GM23338 (cell line): ENCODE measurements around the gene AHCY.

Experiments
- CREB1 ChIP-seq: fragments of 250-450 bp; sonication (Bioruptor Pico); IDR thresholded peaks from 2 replicates; pipeline ENCODE4 v1.5.0; 2020; ENCODE audit warnings: low read depth, mild to moderate bottlenecking, moderate library complexity
- ETS1 ChIP-seq: IDR thresholded peaks from 2 replicates; pipeline ENCODE4 v1.6.1; 2016; ENCODE audit warnings: antibody characterized with exemption
- EZH2 ChIP-seq: fragments of 200-600 bp; sonication (generic); IDR thresholded peaks from one replicate; pipeline ENCODE4 v1.8.0; 2017; ENCODE audit warnings: antibody characterized with exemption, mild to moderate bottlenecking, low read depth; ENCODE audit not compliant: unreplicated experiment
- EZH2phosphoT487 ChIP-seq: fragments of 200-600 bp; sonication (generic); IDR thresholded peaks from one replicate; pipeline ENCODE4 v1.8.1; 2018; ENCODE audit warnings: antibody characterized with exemption; ENCODE audit not compliant: unreplicated experiment
- JUNB ChIP-seq: IDR thresholded peaks from one replicate; pipeline ENCODE4 v1.6.1; 2016; ENCODE audit warnings: antibody characterized with exemption; ENCODE audit not compliant: unreplicated experiment
- NANOG ChIP-seq: IDR thresholded peaks from 2 replicates; pipeline ENCODE4 v1.6.1; 2016; ENCODE audit warnings: antibody characterized with exemption, borderline replicate concordance
- POLR2AphosphoS5 ChIP-seq: IDR thresholded peaks from 2 replicates; pipeline ENCODE4 v1.6.1; 2016; ENCODE audit warnings: antibody characterized with exemption, low read depth
- TF ChIP-seq, protein P1 (sequence below), 2 experiments: fragments of 200-600 bp in 1 of 2; sonication (generic) in 1 of 2; conservative IDR thresholded peaks; 2 replicates each; pipeline versions ENCODE4 v1.5.1 to v1.6.1; 2016 to 2017; ENCODE audit warnings: antibody characterized with exemption in 2 of 2, low read depth in 2 of 2, mild to moderate bottlenecking in 2 of 2, moderate library complexity in 1 of 2
- TF ChIP-seq, protein P2 (sequence below): IDR thresholded peaks from one replicate; pipeline ENCODE4 v1.6.1; 2018; ENCODE audit warnings: antibody characterized with exemption; ENCODE audit not compliant: unreplicated experiment

DNA sequence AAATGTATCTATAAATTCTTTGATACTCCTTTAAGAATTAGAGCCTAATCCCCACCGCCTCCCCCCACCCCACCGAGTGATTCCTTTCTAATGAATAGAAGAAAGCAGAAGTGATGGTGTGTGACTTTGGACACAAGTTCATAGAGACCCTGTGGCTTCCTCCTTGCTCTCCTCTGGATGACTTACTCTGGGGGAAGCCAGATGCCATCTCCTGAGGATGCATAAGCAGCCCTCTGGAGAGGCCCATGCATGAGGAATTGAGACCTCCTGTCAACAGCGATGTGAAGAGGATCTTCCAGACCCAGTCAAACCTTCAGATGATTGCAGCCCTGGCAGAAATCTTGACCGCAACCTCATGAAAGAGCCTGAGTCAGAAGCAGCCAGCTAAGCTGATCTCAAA is 21.1 kb downstream of the AHCY start:
- no peak for TF ChIP-seq EZH2
- TF ChIP-seq, protein P1, sequence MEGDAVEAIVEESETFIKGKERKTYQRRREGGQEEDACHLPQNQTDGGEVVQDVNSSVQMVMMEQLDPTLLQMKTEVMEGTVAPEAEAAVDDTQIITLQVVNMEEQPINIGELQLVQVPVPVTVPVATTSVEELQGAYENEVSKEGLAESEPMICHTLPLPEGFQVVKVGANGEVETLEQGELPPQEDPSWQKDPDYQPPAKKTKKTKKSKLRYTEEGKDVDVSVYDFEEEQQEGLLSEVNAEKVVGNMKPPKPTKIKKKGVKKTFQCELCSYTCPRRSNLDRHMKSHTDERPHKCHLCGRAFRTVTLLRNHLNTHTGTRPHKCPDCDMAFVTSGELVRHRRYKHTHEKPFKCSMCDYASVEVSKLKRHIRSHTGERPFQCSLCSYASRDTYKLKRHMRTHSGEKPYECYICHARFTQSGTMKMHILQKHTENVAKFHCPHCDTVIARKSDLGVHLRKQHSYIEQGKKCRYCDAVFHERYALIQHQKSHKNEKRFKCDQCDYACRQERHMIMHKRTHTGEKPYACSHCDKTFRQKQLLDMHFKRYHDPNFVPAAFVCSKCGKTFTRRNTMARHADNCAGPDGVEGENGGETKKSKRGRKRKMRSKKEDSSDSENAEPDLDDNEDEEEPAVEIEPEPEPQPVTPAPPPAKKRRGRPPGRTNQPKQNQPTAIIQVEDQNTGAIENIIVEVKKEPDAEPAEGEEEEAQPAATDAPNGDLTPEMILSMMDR (conservative IDR thresholded peaks at IDR 0.05; ENCODE audit: low read depth in 2 of 2): no peak
- TF ChIP-seq ETS1: no peak
- no peak for TF ChIP-seq EZH2phosphoT487
- TF ChIP-seq, protein P2, sequence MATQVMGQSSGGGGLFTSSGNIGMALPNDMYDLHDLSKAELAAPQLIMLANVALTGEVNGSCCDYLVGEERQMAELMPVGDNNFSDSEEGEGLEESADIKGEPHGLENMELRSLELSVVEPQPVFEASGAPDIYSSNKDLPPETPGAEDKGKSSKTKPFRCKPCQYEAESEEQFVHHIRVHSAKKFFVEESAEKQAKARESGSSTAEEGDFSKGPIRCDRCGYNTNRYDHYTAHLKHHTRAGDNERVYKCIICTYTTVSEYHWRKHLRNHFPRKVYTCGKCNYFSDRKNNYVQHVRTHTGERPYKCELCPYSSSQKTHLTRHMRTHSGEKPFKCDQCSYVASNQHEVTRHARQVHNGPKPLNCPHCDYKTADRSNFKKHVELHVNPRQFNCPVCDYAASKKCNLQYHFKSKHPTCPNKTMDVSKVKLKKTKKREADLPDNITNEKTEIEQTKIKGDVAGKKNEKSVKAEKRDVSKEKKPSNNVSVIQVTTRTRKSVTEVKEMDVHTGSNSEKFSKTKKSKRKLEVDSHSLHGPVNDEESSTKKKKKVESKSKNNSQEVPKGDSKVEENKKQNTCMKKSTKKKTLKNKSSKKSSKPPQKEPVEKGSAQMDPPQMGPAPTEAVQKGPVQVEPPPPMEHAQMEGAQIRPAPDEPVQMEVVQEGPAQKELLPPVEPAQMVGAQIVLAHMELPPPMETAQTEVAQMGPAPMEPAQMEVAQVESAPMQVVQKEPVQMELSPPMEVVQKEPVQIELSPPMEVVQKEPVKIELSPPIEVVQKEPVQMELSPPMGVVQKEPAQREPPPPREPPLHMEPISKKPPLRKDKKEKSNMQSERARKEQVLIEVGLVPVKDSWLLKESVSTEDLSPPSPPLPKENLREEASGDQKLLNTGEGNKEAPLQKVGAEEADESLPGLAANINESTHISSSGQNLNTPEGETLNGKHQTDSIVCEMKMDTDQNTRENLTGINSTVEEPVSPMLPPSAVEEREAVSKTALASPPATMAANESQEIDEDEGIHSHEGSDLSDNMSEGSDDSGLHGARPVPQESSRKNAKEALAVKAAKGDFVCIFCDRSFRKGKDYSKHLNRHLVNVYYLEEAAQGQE: no peak
- no peak for TF ChIP-seq JUNB
- no peak for TF ChIP-seq POLR2AphosphoS5
- TF ChIP-seq CREB1: no peak
- no peak for TF ChIP-seq NANOG
